WTC11 (cell line): Measurements from ENCODE around the gene SLC12A8. TPM values are rescaled to one million over a fixed set of nuclear protein-coding genes. Genes with fewer than 3 reads are reported as not detected.
A peak's percentile ranks its signal among the peaks of the same experiment; 100 is the strongest.

Source experiments
- ATAC-seq: fragments of 200-7000 bp; cut with Tn5 transposase; 2 replicates; pipeline ENCODE4 v1.10.0; 2021; ENCODE audit warnings: mild to moderate bottlenecking, moderate library complexity
- CTCF ChIA-PET: fragments of 300-600 bp; sonication (Branson Sonifier 250); formaldehyde crosslinking; loops from one replicate; lab custom pipeline; 2021; ENCODE audit warnings: antibody characterized with exemption; lab: Charles Lee
- POLR2A ChIA-PET: fragments of 350-600 bp; sonication (Branson Sonifier 250); formaldehyde crosslinking; loops from one replicate; lab custom pipeline; 2021; ENCODE audit warnings: antibody characterized with exemption; lab: Charles Lee
- DNase-seq: peaks from one replicate; pipeline ENCODE4 v3.0.0; 2021; ENCODE audit warnings: low spot score
- H3K27ac Mint-ChIP-seq: 2 replicates; pipeline ENCODE4 v1.8.0; 2021; ENCODE audit warnings: mixed read lengths
- H3K27me3 Mint-ChIP-seq: 2 replicates; pipeline ENCODE4 v1.8.0; 2021; ENCODE audit warnings: low read depth, mild to moderate bottlenecking, moderate library complexity, mixed read lengths
- H3K36me3 Mint-ChIP-seq: 2 replicates; pipeline ENCODE4 v1.8.0; 2021; ENCODE audit warnings: mixed read lengths
- H3K4me1 Mint-ChIP-seq: 2 replicates; pipeline ENCODE4 v1.8.0; 2022; ENCODE audit warnings: mixed read lengths
- H3K4me3 Mint-ChIP-seq: 2 replicates; pipeline ENCODE4 v1.8.0; 2021; ENCODE audit warnings: mild to moderate bottlenecking, moderate library complexity, mixed read lengths
- H3K9me3 Mint-ChIP-seq: 2 replicates; pipeline ENCODE4 v1.8.0; 2021; ENCODE audit warnings: mixed read lengths
- E2F4 ChIP-seq: sonication (generic); formaldehyde crosslinking; IDR thresholded peaks from 2 replicates; pipeline ENCODE4 v1.8.1; 2022; ENCODE audit warnings: low read depth, mild to moderate bottlenecking, moderate library complexity, missing genetic modification reagents, borderline replicate concordance
- ETV6 ChIP-seq: sonication (generic); formaldehyde crosslinking; IDR thresholded peaks from 2 replicates; pipeline ENCODE4 v1.8.1; 2022; ENCODE audit warnings: mild to moderate bottlenecking, missing genetic modification reagents
- FOXJ3 ChIP-seq: sonication (generic); formaldehyde crosslinking; IDR thresholded peaks from 2 replicates; pipeline ENCODE4 v1.9.0; 2021; ENCODE audit warnings: missing genetic modification reagents, mild to moderate bottlenecking, borderline replicate concordance
- FOXK1 ChIP-seq: sonication (generic); formaldehyde crosslinking; IDR thresholded peaks from 2 replicates; pipeline ENCODE4 v1.8.0; 2022; ENCODE audit warnings: mild to moderate bottlenecking, moderate library complexity, missing genetic modification reagents
- FOXP1 ChIP-seq: sonication (generic); formaldehyde crosslinking; IDR thresholded peaks from 2 replicates; pipeline ENCODE4 v1.8.0; 2022; ENCODE audit warnings: missing genetic modification reagents, mild to moderate bottlenecking, moderate library complexity, borderline replicate concordance
- GRHL2 ChIP-seq: fragments of 250-450 bp; sonication (Bioruptor Pico); IDR thresholded peaks from 2 replicates; pipeline ENCODE4 v1.8.0; 2022; ENCODE audit warnings: mild to moderate bottlenecking, moderate library complexity; ENCODE audit not compliant: insufficient replicate concordance, severe bottlenecking
- HMGXB4 ChIP-seq: sonication (generic); formaldehyde crosslinking; IDR thresholded peaks from 2 replicates; pipeline ENCODE4 v1.8.1; 2023; ENCODE audit warnings: mild to moderate bottlenecking, moderate library complexity, missing genetic modification reagents
- STAT6 ChIP-seq: sonication (generic); formaldehyde crosslinking; conservative IDR thresholded peaks from 2 replicates; pipeline ENCODE4 v1.8.1; 2023; ENCODE audit warnings: mild to moderate bottlenecking, low read depth, missing genetic modification reagents, moderate library complexity
- TP53 ChIP-seq: sonication (generic); formaldehyde crosslinking; IDR thresholded peaks from 2 replicates; pipeline ENCODE4 v1.8.1; 2023; ENCODE audit warnings: mild to moderate bottlenecking, missing genetic modification reagents
- ZBTB21 ChIP-seq: sonication (generic); formaldehyde crosslinking; IDR thresholded peaks from 2 replicates; pipeline ENCODE4 v1.8.1; 2023; ENCODE audit warnings: mild to moderate bottlenecking, missing genetic modification reagents, borderline replicate concordance
- ZBTB43 ChIP-seq: sonication (generic); formaldehyde crosslinking; IDR thresholded peaks from 2 replicates; pipeline ENCODE4 v1.8.1; 2023; ENCODE audit warnings: mild to moderate bottlenecking, missing genetic modification reagents
- ZNF232 ChIP-seq: sonication (generic); formaldehyde crosslinking; IDR thresholded peaks from 2 replicates; pipeline ENCODE4 v1.8.0; 2022; ENCODE audit warnings: mild to moderate bottlenecking, missing genetic modification reagents
- ZNF317 ChIP-seq: sonication (generic); formaldehyde crosslinking; IDR thresholded peaks from 2 replicates; pipeline ENCODE4 v1.8.1; 2023; ENCODE audit warnings: low read depth, mild to moderate bottlenecking, moderate library complexity, missing genetic modification reagents, borderline replicate concordance
- total RNA-seq: library from RNA; stranded (reverse); gene quantifications from 3 replicates; pipeline ENCODE4 v1.2.3, GENCODE V29; 2021
- TF ChIP-seq, protein P1 (sequence below): sonication (generic); formaldehyde crosslinking; IDR thresholded peaks from 2 replicates; pipeline ENCODE4 v1.8.0; 2022; ENCODE audit warnings: mild to moderate bottlenecking, missing genetic modification reagents
- TF ChIP-seq, protein P2 (sequence below): sonication (generic); formaldehyde crosslinking; IDR thresholded peaks from 2 replicates; pipeline ENCODE4 v1.8.1; 2023; ENCODE audit warnings: mild to moderate bottlenecking, missing genetic modification reagents, moderate library complexity
- TF ChIP-seq, protein P3 (sequence below): sonication (generic); formaldehyde crosslinking; IDR thresholded peaks from 2 replicates; pipeline ENCODE4 v1.8.0; 2022; ENCODE audit warnings: missing genetic modification reagents

The SLC12A8 gene
- total RNA-seq, 1 experiment from 2014 or later, result 9.1 TPM

DNA sequence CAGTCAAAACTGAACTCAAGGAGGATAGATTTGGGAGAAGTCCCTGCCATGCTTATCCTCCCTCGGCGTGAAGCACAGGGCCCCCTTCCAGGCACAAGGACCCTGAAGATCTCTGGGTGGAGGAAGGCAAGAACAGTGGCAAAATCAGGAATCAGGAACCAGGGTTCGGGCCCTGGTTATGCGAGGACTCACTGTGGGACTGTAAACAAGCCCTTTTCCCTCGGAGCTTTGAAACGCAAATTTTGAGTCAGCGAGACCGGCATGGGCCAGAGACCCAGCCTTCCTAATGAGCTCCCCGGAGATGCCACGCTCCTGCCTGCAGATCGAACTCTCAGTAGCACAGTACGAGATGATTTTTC lies 70.1 kb downstream of the SLC12A8 start:
- peak overlapping the region; percentile 73 for H3K4me3 Mint-ChIP-seq
- DNase-seq, result no peak
- H3K9me3 Mint-ChIP-seq, result no peaks in the 10 kb centered on the region
- ATAC-seq, result peak; percentile 34
- H3K27me3 Mint-ChIP-seq, result peaks cover 8% of the 10 kb centered on the region
- no peak overlapping the region for H3K27ac Mint-ChIP-seq
- H3K36me3 Mint-ChIP-seq, result no peaks in the 10 kb centered on the region
- CTCF ChIA-PET, result interaction anchor here (0.6 to 1.5 kb wide), 9 partner anchors 8 to 443 kb away, joined by 3 to 7 read pairs (median 4); no protein-coding TSS in a partner anchor
- H3K4me1 Mint-ChIP-seq, result peaks cover 50% of the 10 kb centered on the region
- TF ChIP-seq ZBTB43 (CRISPR knock-in tag) (no peak), ZBTB21 (CRISPR knock-in tag) (no peak), FOXK1 (CRISPR knock-in tag) (peak; percentile 65; the same call in 1 of the 2 replicates), FOXJ3 (CRISPR knock-in tag) (no peak), GRHL2 (no peak)
- TF ChIP-seq, protein P1, sequence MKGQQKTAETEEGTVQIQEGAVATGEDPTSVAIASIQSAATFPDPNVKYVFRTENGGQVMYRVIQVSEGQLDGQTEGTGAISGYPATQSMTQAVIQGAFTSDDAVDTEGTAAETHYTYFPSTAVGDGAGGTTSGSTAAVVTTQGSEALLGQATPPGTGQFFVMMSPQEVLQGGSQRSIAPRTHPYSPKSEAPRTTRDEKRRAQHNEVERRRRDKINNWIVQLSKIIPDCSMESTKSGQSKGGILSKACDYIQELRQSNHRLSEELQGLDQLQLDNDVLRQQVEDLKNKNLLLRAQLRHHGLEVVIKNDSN (CRISPR knock-in tag), result no peak
- TF ChIP-seq, protein P2, sequence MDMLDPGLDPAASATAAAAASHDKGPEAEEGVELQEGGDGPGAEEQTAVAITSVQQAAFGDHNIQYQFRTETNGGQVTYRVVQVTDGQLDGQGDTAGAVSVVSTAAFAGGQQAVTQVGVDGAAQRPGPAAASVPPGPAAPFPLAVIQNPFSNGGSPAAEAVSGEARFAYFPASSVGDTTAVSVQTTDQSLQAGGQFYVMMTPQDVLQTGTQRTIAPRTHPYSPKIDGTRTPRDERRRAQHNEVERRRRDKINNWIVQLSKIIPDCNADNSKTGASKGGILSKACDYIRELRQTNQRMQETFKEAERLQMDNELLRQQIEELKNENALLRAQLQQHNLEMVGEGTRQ (CRISPR knock-in tag), result no peak
- TF ChIP-seq, protein P3, sequence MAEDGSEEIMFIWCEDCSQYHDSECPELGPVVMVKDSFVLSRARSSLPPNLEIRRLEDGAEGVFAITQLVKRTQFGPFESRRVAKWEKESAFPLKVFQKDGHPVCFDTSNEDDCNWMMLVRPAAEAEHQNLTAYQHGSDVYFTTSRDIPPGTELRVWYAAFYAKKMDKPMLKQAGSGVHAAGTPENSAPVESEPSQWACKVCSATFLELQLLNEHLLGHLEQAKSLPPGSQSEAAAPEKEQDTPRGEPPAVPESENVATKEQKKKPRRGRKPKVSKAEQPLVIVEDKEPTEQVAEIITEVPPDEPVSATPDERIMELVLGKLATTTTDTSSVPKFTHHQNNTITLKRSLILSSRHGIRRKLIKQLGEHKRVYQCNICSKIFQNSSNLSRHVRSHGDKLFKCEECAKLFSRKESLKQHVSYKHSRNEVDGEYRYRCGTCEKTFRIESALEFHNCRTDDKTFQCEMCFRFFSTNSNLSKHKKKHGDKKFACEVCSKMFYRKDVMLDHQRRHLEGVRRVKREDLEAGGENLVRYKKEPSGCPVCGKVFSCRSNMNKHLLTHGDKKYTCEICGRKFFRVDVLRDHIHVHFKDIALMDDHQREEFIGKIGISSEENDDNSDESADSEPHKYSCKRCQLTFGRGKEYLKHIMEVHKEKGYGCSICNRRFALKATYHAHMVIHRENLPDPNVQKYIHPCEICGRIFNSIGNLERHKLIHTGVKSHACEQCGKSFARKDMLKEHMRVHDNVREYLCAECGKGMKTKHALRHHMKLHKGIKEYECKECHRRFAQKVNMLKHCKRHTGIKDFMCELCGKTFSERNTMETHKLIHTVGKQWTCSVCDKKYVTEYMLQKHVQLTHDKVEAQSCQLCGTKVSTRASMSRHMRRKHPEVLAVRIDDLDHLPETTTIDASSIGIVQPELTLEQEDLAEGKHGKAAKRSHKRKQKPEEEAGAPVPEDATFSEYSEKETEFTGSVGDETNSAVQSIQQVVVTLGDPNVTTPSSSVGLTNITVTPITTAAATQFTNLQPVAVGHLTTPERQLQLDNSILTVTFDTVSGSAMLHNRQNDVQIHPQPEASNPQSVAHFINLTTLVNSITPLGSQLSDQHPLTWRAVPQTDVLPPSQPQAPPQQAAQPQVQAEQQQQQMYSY, result peak; percentile 95
- POLR2A ChIA-PET, result interaction anchor here (1.1 kb wide), 1 partner anchor 90 kb away, joined by 3 read pairs; no protein-coding TSS in a partner anchor

GRCh38 chr3:125141596-125142419 lies 70.7 kb downstream of the SLC12A8 start:
- ATAC-seq (peak; percentile 75), DNase-seq (peak; percentile 78)
- Mint-ChIP-seq H3K27me3 (peaks cover 8% of the 10 kb centered on the region), H3K4me3 (peak overlapping the region; percentile 73), H3K4me1 (peaks cover 46% of the 10 kb centered on the region), H3K9me3 (no peaks in the 10 kb centered on the region), H3K36me3 (no peaks in the 10 kb centered on the region), H3K27ac (no peak overlapping the region)
- ChIA-PET POLR2A (interaction anchor here (1.1 kb wide), 1 partner anchor 90 kb away, joined by 3 read pairs; no protein-coding TSS in a partner anchor), CTCF (interaction anchor here (0.7 to 1.7 kb wide), 10 partner anchors 9 to 146 kb away, joined by 3 to 7 read pairs (median 4); no protein-coding TSS in a partner anchor)
- TF ChIP-seq ETV6 (CRISPR knock-in tag) (peak; percentile 49), E2F4 (CRISPR knock-in tag) (no peak), HMGXB4 (CRISPR knock-in tag) (peak; percentile 32; the same call in 1 of the 2 replicates), ZNF317 (CRISPR knock-in tag) (peak; percentile 81), TP53 (0 out of 2 replicates have a peak, but pooled peaks have one; percentile 69), ZBTB43 (CRISPR knock-in tag) (no peak), FOXP1 (CRISPR knock-in tag) (peak; percentile 71; the same call in 1 of the 2 replicates), ZNF232 (CRISPR knock-in tag) (no peak), STAT6 (CRISPR knock-in tag) (no peak)
- TF ChIP-seq, protein P2 (CRISPR knock-in tag), result 0 out of 2 replicates have a peak, but pooled peaks have one; percentile 7
